Ascending aorta (tissue), 2 donors: Measurements from ENCODE around the gene SRPK1. TPM values are rescaled to one million over a fixed set of nuclear protein-coding genes. Genes with fewer than 3 reads are reported as not detected.
"Not testable (repeated sequence)": the region's sequence is repeated elsewhere in the genome, so short reads cannot be mapped to it uniquely, and the experiment has no call there.

Source experiments
- DNase-seq, 2 donors: peaks; one replicate each; pipeline ENCODE4 v3.0.0-alpha.2; 2019; ENCODE audit warnings: low spot score in 2 of 2
- H3K27ac ChIP-seq, 2 donors: fragments of 200-600 bp; sonication (generic); one replicate each; pipeline ENCODE4 v1.5.1; 2016 to 2017; ENCODE audit warnings: mild to moderate bottlenecking in 1 of 2
- H3K27me3 ChIP-seq: fragments of 200-600 bp; sonication (generic); one replicate; pipeline ENCODE4 v1.5.1; 2017
- H3K36me3 ChIP-seq, 2 donors: fragments of 200-600 bp; sonication (generic); one replicate each; pipeline ENCODE4 v1.5.1; 2016
- H3K4me1 ChIP-seq, 2 donors: fragments of 200-600 bp; sonication (generic); one replicate each; pipeline ENCODE4 v1.5.1; 2016 to 2017; ENCODE audit warnings: mild to moderate bottlenecking in 1 of 2
- H3K4me3 ChIP-seq, 2 donors: fragments of 200-600 bp; sonication (generic); one replicate each; pipeline ENCODE4 v1.5.1; 2016 to 2017; ENCODE audit warnings: mild to moderate bottlenecking in 1 of 2
- H3K9me3 ChIP-seq, 2 donors: fragments of 200-600 bp; sonication (generic); one replicate each; pipeline ENCODE4 v1.5.1; 2016
- intact Hi-C: fragments of 100-400 bp; cut with DNase I; formaldehyde crosslinking; loops from one replicate; pipeline ENCODE4 v1.15.1; 2023
- total RNA-seq: library from RNA; depleted of rRNA; stranded (reverse); fragments of >200 nt; gene quantifications from one replicate; pipeline ENCODE4 v1.1.0, GENCODE V29; 2016
- TF ChIP-seq, protein P1 (sequence below), 3 experiments: fragments of 200-600 bp in 2 of 3; fragments of 450-650 bp in 1 of 3; sonication (generic) in 2 of 3; IDR thresholded peaks; one replicate each; pipeline ENCODE4 v1.5.1; 2016 to 2019; ENCODE audit warnings: antibody characterized with exemption in 3 of 3, mild to moderate bottlenecking in 1 of 3, moderate library complexity in 1 of 3

SRPK1 gene
- total RNA-seq, 1 donor from 2014 or later = 16.2 TPM

DNA sequence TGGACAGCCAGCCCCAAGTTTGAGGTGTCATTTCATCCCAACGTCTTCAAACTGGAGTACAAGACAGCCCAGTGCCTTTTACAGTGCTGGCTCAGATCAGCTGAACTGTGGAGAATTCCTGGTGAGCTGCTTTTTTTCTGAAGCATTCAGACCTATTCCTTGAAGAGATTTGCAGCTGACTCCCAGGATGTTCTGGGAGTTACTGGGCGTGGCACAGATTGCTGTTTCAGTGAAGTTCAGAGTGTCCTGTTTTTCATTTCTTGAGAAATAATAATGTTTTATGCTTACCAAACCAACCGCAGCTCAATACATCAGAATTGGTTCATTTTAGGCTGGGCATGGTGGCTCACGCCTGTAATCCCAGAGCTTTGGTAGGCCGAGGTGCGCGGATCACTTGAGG is 33.4 kb upstream of the SRPK1 start:
- DNase-seq = no peak
- Histone ChIP-seq H3K27me3 (no peaks in the 10 kb centered on the region), H3K9me3 (no peaks in the 10 kb centered on the region), H3K36me3 (no peaks in the 10 kb centered on the region), H3K27ac (no peak overlapping the region), H3K4me1 (no peaks in the 10 kb centered on the region), H3K4me3 (no peak overlapping the region)
- TF ChIP-seq, protein P1, sequence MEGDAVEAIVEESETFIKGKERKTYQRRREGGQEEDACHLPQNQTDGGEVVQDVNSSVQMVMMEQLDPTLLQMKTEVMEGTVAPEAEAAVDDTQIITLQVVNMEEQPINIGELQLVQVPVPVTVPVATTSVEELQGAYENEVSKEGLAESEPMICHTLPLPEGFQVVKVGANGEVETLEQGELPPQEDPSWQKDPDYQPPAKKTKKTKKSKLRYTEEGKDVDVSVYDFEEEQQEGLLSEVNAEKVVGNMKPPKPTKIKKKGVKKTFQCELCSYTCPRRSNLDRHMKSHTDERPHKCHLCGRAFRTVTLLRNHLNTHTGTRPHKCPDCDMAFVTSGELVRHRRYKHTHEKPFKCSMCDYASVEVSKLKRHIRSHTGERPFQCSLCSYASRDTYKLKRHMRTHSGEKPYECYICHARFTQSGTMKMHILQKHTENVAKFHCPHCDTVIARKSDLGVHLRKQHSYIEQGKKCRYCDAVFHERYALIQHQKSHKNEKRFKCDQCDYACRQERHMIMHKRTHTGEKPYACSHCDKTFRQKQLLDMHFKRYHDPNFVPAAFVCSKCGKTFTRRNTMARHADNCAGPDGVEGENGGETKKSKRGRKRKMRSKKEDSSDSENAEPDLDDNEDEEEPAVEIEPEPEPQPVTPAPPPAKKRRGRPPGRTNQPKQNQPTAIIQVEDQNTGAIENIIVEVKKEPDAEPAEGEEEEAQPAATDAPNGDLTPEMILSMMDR (IDR thresholded peaks at IDR 0.05) = no peak
- intact Hi-C loops = no loop called here

DNA sequence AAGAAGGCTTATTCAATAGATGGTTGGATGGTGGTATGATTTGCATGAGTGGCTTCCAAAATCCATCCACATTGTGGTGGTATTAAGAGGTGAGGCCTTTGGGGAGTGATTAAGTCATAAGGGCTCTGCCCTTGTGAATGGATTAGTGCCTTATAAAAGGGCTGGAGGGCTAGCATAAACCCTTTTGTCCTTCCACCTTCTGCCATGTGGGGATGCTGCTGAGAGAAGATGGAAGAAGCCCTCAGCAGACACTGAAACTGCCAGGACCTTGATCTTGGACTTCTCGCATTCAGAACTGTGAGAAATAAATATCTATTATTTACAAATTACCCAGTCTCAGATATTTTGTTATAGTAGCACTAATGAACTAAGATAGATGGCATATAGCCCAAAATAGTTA is 27.8 kb upstream of the SRPK1 start:
- no peaks in the 10 kb centered on the region for H3K36me3 ChIP-seq
- no peak overlapping the region for H3K4me3 ChIP-seq
- H3K27me3 ChIP-seq = no peaks in the 10 kb centered on the region
- TF ChIP-seq, protein P1 (IDR thresholded peaks at IDR 0.05) = no peak
- no peak overlapping the region for H3K27ac ChIP-seq
- DNase-seq = no peak
- no peaks in the 10 kb centered on the region for H3K4me1 ChIP-seq
- intact Hi-C loops = no loop called here
- H3K9me3 ChIP-seq = no peaks in the 10 kb centered on the region

DNA sequence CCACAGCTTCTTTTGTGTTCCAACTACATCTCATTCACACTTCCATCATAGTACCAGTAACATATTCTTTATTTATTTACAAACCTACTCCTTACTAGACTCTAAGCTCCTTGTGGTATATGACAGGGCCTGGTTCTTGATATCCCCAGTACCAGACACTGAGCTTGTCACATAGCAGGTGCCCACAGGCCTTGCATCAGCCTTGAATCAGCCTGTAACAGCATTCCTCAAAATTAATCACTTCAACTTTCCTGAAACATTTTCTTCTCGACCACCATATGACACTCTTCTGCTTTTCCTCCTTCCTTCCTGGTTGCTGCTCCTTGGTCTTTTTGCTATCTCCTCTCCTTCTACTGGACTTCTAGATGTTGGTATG is 24.7 kb upstream of the SRPK1 start:
- Histone ChIP-seq H3K9me3 (no peaks in the 10 kb centered on the region), H3K36me3 (no peaks in the 10 kb centered on the region), H3K4me3 (no peak overlapping the region), H3K4me1 (no peaks in the 10 kb centered on the region), H3K27ac (no peak overlapping the region), H3K27me3 (no peaks in the 10 kb centered on the region)
- intact Hi-C loops = no loop called here
- no peak for DNase-seq
- TF ChIP-seq, protein P1 (IDR thresholded peaks at IDR 0.05) = no peak

DNA sequence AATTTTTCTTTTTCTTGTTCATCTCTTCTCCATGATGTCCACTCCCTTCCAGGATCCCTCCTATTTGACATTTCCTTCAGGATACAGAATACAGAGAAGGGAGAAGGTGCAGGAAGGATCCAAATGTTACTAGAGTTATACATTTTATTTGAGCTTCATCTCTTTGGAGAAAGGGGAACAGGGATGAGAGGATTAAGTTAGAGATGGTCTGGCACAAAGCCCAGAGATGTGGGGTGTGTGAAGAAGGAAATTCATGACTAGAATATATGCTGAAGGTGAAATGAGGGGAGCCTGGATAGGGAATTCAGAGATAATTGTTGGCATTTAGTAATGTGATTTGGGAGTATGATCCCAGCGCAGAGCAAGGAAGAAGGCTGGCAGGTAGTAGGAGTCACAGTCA is 22.5 kb upstream of the SRPK1 start:
- Histone ChIP-seq H3K4me3 (no peak overlapping the region), H3K36me3 (no peaks in the 10 kb centered on the region), H3K27ac (no peak overlapping the region), H3K4me1 (no peaks in the 10 kb centered on the region), H3K27me3 (no peaks in the 10 kb centered on the region), H3K9me3 (no peaks in the 10 kb centered on the region)
- no peak for DNase-seq
- intact Hi-C loops = no loop called here
- TF ChIP-seq, protein P1 (IDR thresholded peaks at IDR 0.05) = no peak

GRCh38 chr6:35942355-35942754 is 21.5 kb upstream of the SRPK1 start:
- H3K9me3 ChIP-seq = no peaks in the 10 kb centered on the region

GRCh38 chr6:35941170-35941569 is 20.3 kb upstream of the SRPK1 start:
- H3K27me3 ChIP-seq, H3K36me3 ChIP-seq, DNase-seq, H3K4me3 ChIP-seq, intact Hi-C loops, H3K9me3 ChIP-seq, H3K4me1 ChIP-seq, H3K27ac ChIP-seq: not testable (repeated sequence)

More at GRCh38 chr6:35942355-35942754, 21.5 kb upstream of the SRPK1 start:
- Histone ChIP-seq H3K27me3 (no peaks in the 10 kb centered on the region), H3K4me1 (no peaks in the 10 kb centered on the region), H3K27ac (no peak overlapping the region), H3K36me3 (no peaks in the 10 kb centered on the region), H3K4me3 (no peak overlapping the region)
- intact Hi-C loops = no loop called here
- TF ChIP-seq, protein P1 (IDR thresholded peaks at IDR 0.05) = no peak
- DNase-seq = no peak

- intact Hi-C loops, H3K36me3 ChIP-seq, H3K27ac ChIP-seq, H3K27me3 ChIP-seq, H3K4me1 ChIP-seq, DNase-seq, H3K4me3 ChIP-seq, H3K9me3 ChIP-seq: not testable (repeated sequence)
Measured at GRCh38 chr6:35940014-35940413, 19.1 kb upstream of the SRPK1 start.

DNA sequence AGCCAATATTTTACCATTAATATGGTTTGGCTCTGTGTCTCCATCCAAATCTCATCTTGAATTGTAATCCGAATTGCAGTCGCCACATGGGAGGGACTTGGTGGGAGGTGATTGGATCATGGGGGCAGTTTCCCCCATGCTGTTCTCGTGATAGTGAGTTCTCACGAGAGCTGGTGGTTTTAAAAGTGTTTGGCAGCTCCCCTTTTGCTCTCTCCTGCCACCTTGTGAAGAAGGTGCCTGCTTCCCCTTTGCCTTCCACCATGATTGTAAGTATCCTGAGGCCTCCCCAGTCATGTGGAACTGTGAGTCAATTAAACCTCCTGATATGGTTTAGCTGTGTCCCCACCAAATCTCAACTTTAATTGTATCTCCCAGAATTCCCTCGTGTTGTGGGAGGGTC is 18.4 kb upstream of the SRPK1 start:
- DNase-seq, intact Hi-C loops, H3K4me3 ChIP-seq, H3K27me3 ChIP-seq, H3K36me3 ChIP-seq, H3K9me3 ChIP-seq, H3K27ac ChIP-seq, H3K4me1 ChIP-seq: not testable (repeated sequence)
